Caco-2 (cell line): ENCODE results near the gene FDXACB1. TPM values are rescaled to one million over a fixed set of nuclear protein-coding genes. Genes with fewer than 3 reads are reported as not detected.

ENCODE experiments used
- BruUV-seq: library from RNA; stranded (reverse); fragments of 400-500 nt; replicated peaks from 2 replicates; lab custom pipeline; 2021; lab: Mats Ljungman, UMichigan
- CTCF ChIA-PET: fragments of 300-600 bp; sonication (Branson Sonifier 250); formaldehyde crosslinking; loops from one replicate; lab custom pipeline; 2022; ENCODE audit warnings: antibody characterized with exemption; lab: Charles Lee
- POLR2A ChIA-PET: fragments of 300-600 bp; sonication (Branson Sonifier 250); formaldehyde crosslinking; loops from one replicate; lab custom pipeline; 2022; ENCODE audit warnings: antibody characterized with exemption; lab: Charles Lee
- DNase-seq, 2 experiments: peaks; one replicate each; pipeline versions ENCODE4 v3.0.0 to v3.0.0-alpha.2; 2020 to 2022
- H3K27me3 ChIP-seq: replicated peaks from 2 replicates; pipeline ENCODE4 v1.6.0; 2011; ENCODE audit warnings: low read length; ENCODE audit not compliant: control insufficient read depth, insufficient read depth
- H3K36me3 ChIP-seq: 2 replicates; pipeline ENCODE4 v1.5.1; 2011; ENCODE audit warnings: low read length; ENCODE audit not compliant: control insufficient read depth, insufficient read depth
- H3K4me1 ChIP-seq: fragments of 250-450 bp; sonication (Bioruptor Pico); 2 replicates; pipeline ENCODE4 v1.5.1; 2020; ENCODE audit warnings: mild to moderate bottlenecking
- H3K4me3 ChIP-seq: 2 replicates; pipeline ENCODE4 v1.5.1; 2011; ENCODE audit warnings: low read depth, mild to moderate bottlenecking, control low read depth, low read length
- H3K9me3 ChIP-seq: fragments of 250-450 bp; sonication (Bioruptor Pico); 2 replicates; pipeline ENCODE4 v1.5.1; 2020; ENCODE audit warnings: mild to moderate bottlenecking, moderate library complexity
- H3K27ac Mint-ChIP-seq: one replicate; pipeline ENCODE4 v1.8.0; 2022; ENCODE audit warnings: mixed read lengths; ENCODE audit not compliant: unreplicated experiment
- H3K27me3 Mint-ChIP-seq: one replicate; pipeline ENCODE4 v1.8.0; 2022; ENCODE audit warnings: mixed read lengths; ENCODE audit not compliant: insufficient read depth, unreplicated experiment
- H3K36me3 Mint-ChIP-seq: one replicate; pipeline ENCODE4 v1.8.0; 2022; ENCODE audit warnings: mild to moderate bottlenecking, mixed read lengths; ENCODE audit not compliant: insufficient read depth, unreplicated experiment
- H3K4me1 Mint-ChIP-seq: one replicate; pipeline ENCODE4 v1.8.0; 2022; ENCODE audit warnings: low read depth, mixed read lengths; ENCODE audit not compliant: unreplicated experiment
- H3K4me3 Mint-ChIP-seq: one replicate; pipeline ENCODE4 v1.8.0; 2022; ENCODE audit warnings: mild to moderate bottlenecking, moderate library complexity, mixed read lengths; ENCODE audit not compliant: unreplicated experiment
- H3K9me3 Mint-ChIP-seq: one replicate; pipeline ENCODE4 v1.8.0; 2022; ENCODE audit warnings: mixed read lengths; ENCODE audit not compliant: unreplicated experiment
- CTCF ChIP-seq, 2 experiments: fragments of 200-600 bp in 1 of 2; IDR thresholded peaks; 1 replicate in 1 of 2; 2 replicates in 1 of 2; pipeline versions ENCODE4 v1.5.1 to v1.8.0; 2011 to 2022; ENCODE audit warnings: antibody characterized with exemption in 1 of 2, control low read depth in 1 of 2, inconsistent platforms in 1 of 2, low read depth in 1 of 2, low read length in 1 of 2, mild to moderate bottlenecking in 1 of 2, moderate library complexity in 1 of 2; ENCODE audit not compliant: insufficient read depth in 1 of 2, severe bottlenecking in 1 of 2, unreplicated experiment in 1 of 2
- intact Hi-C: fragments of 100-400 bp; cut with micrococcal nuclease; formaldehyde crosslinking; loops from one replicate; pipeline ENCODE4 v1.10.0; 2022; ENCODE audit not compliant: unreplicated experiment
- total RNA-seq: library from RNA; stranded (reverse); gene quantifications from 2 replicates; pipeline ENCODE4 v1.2.3, GENCODE V29; 2022

FDXACB1 gene
- total RNA-seq, 1 experiment from 2014 or later: 4.7 TPM

- Histone ChIP-seq H3K4me1 (peaks cover 12% of the 10 kb centered on the region), H3K27me3 (no peaks in the 10 kb centered on the region), H3K4me3 (no peak within 1 kb of the TSS), H3K36me3 (no peaks in the 10 kb centered on the region), H3K9me3 (no peaks in the 10 kb centered on the region)
- Mint-ChIP-seq H3K27me3 (no peaks in the 10 kb centered on the region), H3K9me3 (no peaks in the 10 kb centered on the region), H3K27ac (no peak within 1 kb of the TSS), H3K36me3 (no peaks in the 10 kb centered on the region), H3K4me1 (peaks cover 7% of the 10 kb centered on the region), H3K4me3 (no peak within 1 kb of the TSS)
- no TSS peak for BruUV-seq
- POLR2A ChIA-PET: no interaction called here
- TF ChIP-seq CTCF (IDR thresholded peaks at IDR 0.05; ENCODE audit: insufficient read depth in 1 of 2, low read depth in 1 of 2, low read length in 1 of 2, severe bottlenecking in 1 of 2, unreplicated experiment in 1 of 2): no peak
- no peak for DNase-seq
- CTCF ChIA-PET: no interaction called here
- intact Hi-C loops: no loop called here
Observed at GRCh38 chr11:111912535-111912934, 33.6 kb upstream of the FDXACB1 start, which contains the start of gene HSPB2. Gene HSPB2 (plus strand): TSS chr11:111912734. CDS start chr11:111912830, 96 bp downstream.

GRCh38 chr11:111911563-111912401 lies 32.8 kb upstream of the FDXACB1 start, which contains the start of gene CRYAB:
Gene CRYAB (minus strand): TSS chr11:111911770. CDS start chr11:111911724, 46 bp downstream.
- no peak within 1 kb of the TSS for H3K4me3 Mint-ChIP-seq
- H3K27me3 Mint-ChIP-seq: no peaks in the 10 kb centered on the region
- no peak within 1 kb of the TSS for H3K27ac Mint-ChIP-seq

More at GRCh38 chr11:111911563-111912401, 32.8 kb upstream of the FDXACB1 start, which contains the start of gene CRYAB:
- no peak for TF ChIP-seq CTCF (IDR thresholded peaks at IDR 0.05; ENCODE audit: insufficient read depth in 1 of 2, low read depth in 1 of 2, low read length in 1 of 2, severe bottlenecking in 1 of 2, unreplicated experiment in 1 of 2)
- BruUV-seq: no TSS peak
- intact Hi-C loops: no loop called here
- Histone ChIP-seq H3K4me1 (peaks cover 12% of the 10 kb centered on the region), H3K36me3 (no peaks in the 10 kb centered on the region), H3K4me3 (no peak within 1 kb of the TSS), H3K9me3 (no peaks in the 10 kb centered on the region), H3K27me3 (no peaks in the 10 kb centered on the region)
- no peaks in the 10 kb centered on the region for H3K36me3 Mint-ChIP-seq
- H3K9me3 Mint-ChIP-seq: no peaks in the 10 kb centered on the region
- CTCF ChIA-PET: interaction anchor here (0.9 to 1.1 kb wide), 2 partner anchors 15 to 33 kb away, joined by 4 to 6 read pairs; no protein-coding TSS in a partner anchor
- POLR2A ChIA-PET: interaction anchor here (1.0 kb wide), 1 partner anchor 15 kb away, joined by 5 read pairs; no protein-coding TSS in a partner anchor
- no peak for DNase-seq
- H3K4me1 Mint-ChIP-seq: peaks cover 7% of the 10 kb centered on the region
